Heart left ventricle (tissue), 16 donors: Measurements from ENCODE around the gene CDK5RAP3. TPM values are rescaled to one million over a fixed set of nuclear protein-coding genes. Genes with fewer than 3 reads are reported as not detected.

Experiments used
- ATAC-seq, 4 donors: fragments of 200-7000 bp; cut with Tn5 transposase; one replicate each; pipeline ENCODE4 v1.9.1; 2020 to 2022; ENCODE audit warnings: moderate library complexity in 4 of 4, mild to moderate bottlenecking in 3 of 4, moderate number of reproducible peaks in 1 of 4
- DNase-seq, 5 donors: peaks; one replicate each; pipeline ENCODE4 v3.0.0-alpha.2; 2020
- H3K27ac ChIP-seq, 12 donors: fragments of 200-600 bp; sonication (generic) in 4 of 12; one replicate each; pipeline versions ENCODE4 v1.5.0 to v1.8.0; 2016 to 2022; ENCODE audit warnings: mild to moderate bottlenecking in 2 of 12
- H3K27me3 ChIP-seq, 9 donors: fragments of 200-600 bp; sonication (generic) in 2 of 9; one replicate each; pipeline versions ENCODE4 v1.5.1 to v1.8.0; 2016 to 2022; ENCODE audit warnings: mild to moderate bottlenecking in 3 of 9
- H3K36me3 ChIP-seq, 9 donors: fragments of 200-600 bp; sonication (generic) in 2 of 9; one replicate each; pipeline versions ENCODE4 v1.5.0 to v1.8.0; 2018 to 2022; ENCODE audit warnings: mild to moderate bottlenecking in 2 of 9
- H3K4me1 ChIP-seq, 12 donors: fragments of 200-600 bp; sonication (generic) in 4 of 12; one replicate each; pipeline versions ENCODE4 v1.5.0 to v1.8.0; 2016 to 2022; ENCODE audit warnings: mild to moderate bottlenecking in 3 of 12
- H3K4me3 ChIP-seq, 12 donors: fragments of 200-600 bp; sonication (generic) in 4 of 12; one replicate each; pipeline versions ENCODE4 v1.5.0 to v1.8.0; 2017 to 2022; ENCODE audit warnings: mild to moderate bottlenecking in 9 of 12, moderate library complexity in 4 of 12
- H3K9me3 ChIP-seq, 12 donors: fragments of 200-600 bp; sonication (generic) in 4 of 12; one replicate each; pipeline versions ENCODE4 v1.5.0 to v1.8.0; 2016 to 2022; ENCODE audit warnings: mild to moderate bottlenecking in 1 of 12
- POLR2A ChIP-seq, 2 donors: fragments of 450-650 bp; IDR thresholded peaks; one replicate each; pipeline ENCODE4 v1.6.1; 2017; ENCODE audit warnings: antibody characterized with exemption in 2 of 2, mild to moderate bottlenecking in 2 of 2, moderate library complexity in 2 of 2
- WGBS, 4 donors: extraction: QIAGEN DNeasy Blood & Tissue Kit in 2 of 4; methylation state at CpG; one replicate each; pipeline versions ENCODE4 v1.1.5 to v1.1.7; 2013 to 2018; 5-methylcytosine and 5-hydroxymethylcytosine counted together
- intact Hi-C, 10 donors: fragments of 100-400 bp; cut with DNase I; formaldehyde crosslinking; loops; one replicate each; pipeline versions ENCODE4 v1.11.1 to v1.14.2; 2022
- polyA plus RNA-seq, 2 donors: library from polyadenylated mRNA; stranded (reverse); fragments of 200-250 nt; gene quantifications; one replicate each; pipeline ENCODE4 v1.2.3, GENCODE V29; 2013
- total RNA-seq, 9 donors: library from RNA; depleted of rRNA in 2 of 9; stranded (reverse); fragments of >200 nt in 2 of 9; fragmentation: NEBNext Ultra II Directional in 3 of 9; extraction: Animal tissue kit (Norgen Biotek cat#: 25700) in 3 of 9; gene quantifications; one replicate each; pipeline versions ENCODE4 v1.1.0 to v1.2.4, GENCODE V29; 2016 to 2023
- TF ChIP-seq, protein P1 (sequence below), 12 donors: fragments of 200-600 bp; sonication (generic) in 4 of 12; IDR thresholded peaks; one replicate each; pipeline versions ENCODE4 v1.5.0 to v1.8.0; 2018 to 2022; ENCODE audit warnings: antibody characterized with exemption in 12 of 12, mild to moderate bottlenecking in 5 of 12
- donor health status: ischemic (EF 13 %, LVEDD 7.1; RV severe dilation, severe dysfunction).
- donor health status: healthy with polysubstance abuse.
- donor health status: DM: no; HTN: yes; CAD: no.
- donor health status: DM: no; HTN: no; CAD: no.
- donor health status: ischemic (EF 25% LVEDD 6.9; RV normal size, moderate dysfunction).
- donor health status: ischemic (EF 25% LVEDD 5.7; RV mildly dilated, moderate dysfunction).
- donor health status: healthy.
- donor health status: DM: yes; HTN: yes; CAD: no.
- donor health status: ischemic (EF 35%, LVEDD 5.7; RV mildly dilated, moderate dysfunction).
- donor health status: nonischemic (EF 11% LVEDD 7.7; RV severe dilation, severe dysfunction).
- donor health status: DM: yes; HTN: yes; CAD: no.
- donor health status: PGD.
- donor health status: ischemic (EF 29% LVEDD 5.4; RV normal size, mild dysfunction).
- donor health status: nonischemic (EF 23%, LVEDD 6.1; RV moderate dilation, normal function).

The CDK5RAP3 gene
- total and polyA plus RNA-seq, 11 donors = 41.2 to 80.9 (median 53.8) TPM

DNA sequence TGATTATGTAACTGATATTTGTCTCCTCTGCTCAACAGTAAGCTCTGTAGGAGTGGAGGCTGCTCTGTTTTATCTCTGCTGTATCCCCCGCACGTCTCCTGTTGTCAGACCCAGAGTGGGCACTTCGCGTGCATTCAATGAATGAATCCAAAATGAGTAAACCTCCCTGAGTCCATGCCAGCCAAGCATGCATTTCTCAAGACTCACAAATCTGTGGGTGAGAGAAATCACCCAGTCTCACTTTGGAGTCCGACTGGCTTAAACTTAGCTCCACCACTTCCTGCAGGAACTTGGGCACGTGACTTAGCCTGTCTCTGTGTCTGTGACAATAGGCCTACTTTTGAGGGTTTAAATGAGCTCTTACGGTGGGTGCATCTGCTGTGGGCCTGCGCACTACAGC lies 25.8 kb upstream of the CDK5RAP3 start:
- Histone ChIP-seq H3K36me3 (peaks cover 0 to 38% (median 21%) of the 10 kb centered on the region in 9 donors), H3K27ac (peak overlapping the region in 2 of 12 donors; percentile 18 to 64), H3K4me3 (no peak overlapping the region), H3K9me3 (no peaks in the 10 kb centered on the region), H3K4me1 (peaks cover 5 to 66% (median 32%) of the 10 kb centered on the region in 12 donors), H3K27me3 (no peaks in the 10 kb centered on the region)
- 74 to 82% (median 76%) methylated on average over 8 of the region's 8 CpGs for WGBS, 4 donors
- DNase-seq (no peak), ATAC-seq (no peak)
- no peak for TF ChIP-seq POLR2A (IDR thresholded peaks at IDR 0.05)
- TF ChIP-seq, protein P1, sequence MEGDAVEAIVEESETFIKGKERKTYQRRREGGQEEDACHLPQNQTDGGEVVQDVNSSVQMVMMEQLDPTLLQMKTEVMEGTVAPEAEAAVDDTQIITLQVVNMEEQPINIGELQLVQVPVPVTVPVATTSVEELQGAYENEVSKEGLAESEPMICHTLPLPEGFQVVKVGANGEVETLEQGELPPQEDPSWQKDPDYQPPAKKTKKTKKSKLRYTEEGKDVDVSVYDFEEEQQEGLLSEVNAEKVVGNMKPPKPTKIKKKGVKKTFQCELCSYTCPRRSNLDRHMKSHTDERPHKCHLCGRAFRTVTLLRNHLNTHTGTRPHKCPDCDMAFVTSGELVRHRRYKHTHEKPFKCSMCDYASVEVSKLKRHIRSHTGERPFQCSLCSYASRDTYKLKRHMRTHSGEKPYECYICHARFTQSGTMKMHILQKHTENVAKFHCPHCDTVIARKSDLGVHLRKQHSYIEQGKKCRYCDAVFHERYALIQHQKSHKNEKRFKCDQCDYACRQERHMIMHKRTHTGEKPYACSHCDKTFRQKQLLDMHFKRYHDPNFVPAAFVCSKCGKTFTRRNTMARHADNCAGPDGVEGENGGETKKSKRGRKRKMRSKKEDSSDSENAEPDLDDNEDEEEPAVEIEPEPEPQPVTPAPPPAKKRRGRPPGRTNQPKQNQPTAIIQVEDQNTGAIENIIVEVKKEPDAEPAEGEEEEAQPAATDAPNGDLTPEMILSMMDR (IDR thresholded peaks at IDR 0.05) = no peak
- intact Hi-C loops = loop anchor here in 9 of 10 donors (5.0 to 10.0 kb wide), 3 partner anchors 48 to 103 kb away; partner anchors contain the start of genes SCRN2 (in 8 of the 9) and SP2 (in 2 of the 9)

- no peaks in the 10 kb centered on the region for H3K9me3 ChIP-seq
- peak in 1 of 5 donors; percentile 36 for DNase-seq
- no peak overlapping the region for H3K4me3 ChIP-seq
- peaks cover 0 to 38% (median 21%) of the 10 kb centered on the region in 9 donors for H3K36me3 ChIP-seq
- H3K27me3 ChIP-seq = no peaks in the 10 kb centered on the region
- intact Hi-C loops = loop anchor here in 9 of 10 donors (5.0 to 10.0 kb wide), 3 partner anchors 49 to 104 kb away; partner anchors contain the start of genes SCRN2 (in 8 of the 9) and SP2 (in 2 of the 9)
- H3K27ac ChIP-seq = peak overlapping the region in 4 of 12 donors; percentile 11 to 64 (median 35)
- 69 to 84% (median 74%) methylated on average over 5 to 10 of the region's 10 CpGs for WGBS, 4 donors
- TF ChIP-seq, protein P1 (IDR thresholded peaks at IDR 0.05) = no peak
- no peak for TF ChIP-seq POLR2A (IDR thresholded peaks at IDR 0.05)
- ATAC-seq = no peak
- H3K4me1 ChIP-seq = peaks cover 5 to 65% (median 30%) of the 10 kb centered on the region in 12 donors
Measured at GRCh38 chr17:47945529-47946508, 25.1 kb upstream of the CDK5RAP3 start.

GRCh38 chr17:47946516-47946915 lies 24.4 kb upstream of the CDK5RAP3 start:
- intact Hi-C loops = loop anchor here in 9 of 10 donors (5.0 to 10.0 kb wide), 3 partner anchors 49 to 104 kb away; partner anchors contain the start of genes SCRN2 (in 8 of the 9) and SP2 (in 2 of the 9)
- 87 to 93% (median 91%) methylated on average over 6 of the region's 6 CpGs for WGBS, 4 donors
- DNase-seq = no peak
- Histone ChIP-seq H3K4me3 (no peak overlapping the region), H3K9me3 (no peaks in the 10 kb centered on the region), H3K4me1 (peaks cover 5 to 62% (median 27%) of the 10 kb centered on the region in 12 donors), H3K27me3 (no peaks in the 10 kb centered on the region), H3K27ac (peak overlapping the region in 3 of 12 donors; percentile 14 to 64 (median 52)), H3K36me3 (peaks cover 0 to 38% (median 21%) of the 10 kb centered on the region in 9 donors)
- TF ChIP-seq, protein P1 (IDR thresholded peaks at IDR 0.05) = no peak
- TF ChIP-seq POLR2A (IDR thresholded peaks at IDR 0.05) = no peak
- no peak for ATAC-seq
